H9 (cell line): ENCODE results near the gene PLXNA4. TPM values are rescaled to one million over a fixed set of nuclear protein-coding genes. Genes with fewer than 3 reads are reported as not detected.

Source experiments
- DNase-seq: peaks from one replicate; pipeline ENCODE4 v3.0.0-alpha.2; 2017
- H2AFZ ChIP-seq: one replicate; pipeline ENCODE4 v1.6.1; 2013; ENCODE audit warnings: mild to moderate bottlenecking, low read length, control low read depth, moderate library complexity
- H2AK5ac ChIP-seq: 2 replicates; pipeline ENCODE4 v1.6.1; 2013; ENCODE audit warnings: low read length, control low read depth, mixed read lengths; ENCODE audit not compliant: insufficient read length
- H2BK120ac ChIP-seq: one replicate; pipeline ENCODE4 v1.6.1; 2013; ENCODE audit warnings: low read depth, mild to moderate bottlenecking, low read length, control low read depth, inconsistent platforms; ENCODE audit not compliant: poor library complexity, severe bottlenecking
- H2BK12ac ChIP-seq: 2 replicates; pipeline ENCODE4 v1.6.1; 2013; ENCODE audit warnings: low read length, control low read depth, mixed read lengths, low read depth; ENCODE audit not compliant: insufficient read length
- H2BK15ac ChIP-seq: 2 replicates; pipeline ENCODE4 v1.6.1; 2013; ENCODE audit warnings: low read depth, low read length, control low read depth
- H2BK20ac ChIP-seq: one replicate; pipeline ENCODE4 v1.6.1; 2013; ENCODE audit warnings: low read depth, mild to moderate bottlenecking, low read length, control low read depth, inconsistent platforms; ENCODE audit not compliant: poor library complexity, severe bottlenecking
- H2BK5ac ChIP-seq: 2 replicates; pipeline ENCODE4 v1.6.1; 2013; ENCODE audit warnings: low read length, control low read depth, mixed read lengths; ENCODE audit not compliant: insufficient read length
- H3K14ac ChIP-seq: 2 replicates; pipeline ENCODE4 v1.6.1; 2013; ENCODE audit warnings: low read length, control low read depth; ENCODE audit not compliant: insufficient read depth
- H3K18ac ChIP-seq: 2 replicates; pipeline ENCODE4 v1.6.1; 2013; ENCODE audit warnings: low read depth, mild to moderate bottlenecking, mixed read lengths, low read length, control low read depth; ENCODE audit not compliant: insufficient read length
- H3K23ac ChIP-seq: 2 replicates; pipeline ENCODE4 v1.6.1; 2013; ENCODE audit warnings: low read length, control low read depth, mixed read lengths, low read depth; ENCODE audit not compliant: insufficient read length
- H3K23me2 ChIP-seq: 2 replicates; pipeline ENCODE4 v1.6.1; 2013; ENCODE audit warnings: low read depth, mild to moderate bottlenecking, mixed read lengths, low read length, control low read depth; ENCODE audit not compliant: insufficient read length, poor library complexity, severe bottlenecking
- H3K27ac ChIP-seq: 2 replicates; pipeline ENCODE4 v1.5.1; 2013; ENCODE audit warnings: low read length, control low read depth, mixed read lengths, low read depth; ENCODE audit not compliant: insufficient read length
- H3K27me3 ChIP-seq: 2 replicates; pipeline ENCODE4 v1.6.1; 2013; ENCODE audit warnings: low read length, control low read depth, inconsistent platforms; ENCODE audit not compliant: insufficient read depth
- H3K4ac ChIP-seq: 2 replicates; pipeline ENCODE4 v1.6.1; 2013; ENCODE audit warnings: low read depth, mild to moderate bottlenecking, control low read depth, inconsistent platforms, low read length, moderate library complexity
- H3K4me1 ChIP-seq: 2 replicates; pipeline ENCODE4 v1.6.1; 2013; ENCODE audit warnings: low read length, control low read depth, inconsistent platforms; ENCODE audit not compliant: insufficient read depth
- H3K4me2 ChIP-seq: 2 replicates; pipeline ENCODE4 v1.6.1; 2013; ENCODE audit warnings: low read length, control low read depth, mixed read lengths; ENCODE audit not compliant: insufficient read length, insufficient read depth
- H3K56ac ChIP-seq: 2 replicates; pipeline ENCODE4 v1.6.1; 2013; ENCODE audit warnings: low read depth, mild to moderate bottlenecking, mixed read lengths, low read length, control low read depth; ENCODE audit not compliant: insufficient read length
- H3K79me1 ChIP-seq: 2 replicates; pipeline ENCODE4 v1.6.1; 2013; ENCODE audit warnings: low read depth, mild to moderate bottlenecking, moderate library complexity, low read length, control low read depth, inconsistent platforms; ENCODE audit not compliant: insufficient read depth, poor library complexity, severe bottlenecking
- H3K79me2 ChIP-seq: 2 replicates; pipeline ENCODE4 v1.6.1; 2013; ENCODE audit warnings: low read length, control low read depth, inconsistent platforms; ENCODE audit not compliant: insufficient read depth
- H3K9ac ChIP-seq: 2 replicates; pipeline ENCODE4 v1.6.1; 2013; ENCODE audit warnings: low read length, control low read depth, mixed read lengths; ENCODE audit not compliant: insufficient read length; ENCODE audit errors: extremely low read depth
- H3K9me3 ChIP-seq: one replicate; pipeline ENCODE4 v1.6.1; 2013; ENCODE audit warnings: low read depth, low read length, inconsistent platforms; ENCODE audit not compliant: control insufficient read depth
- H3T11ph ChIP-seq: one replicate; pipeline ENCODE4 v1.6.1; 2013; ENCODE audit warnings: mild to moderate bottlenecking, low read length, control low read depth, inconsistent platforms
- H4K20me1 ChIP-seq: one replicate; pipeline ENCODE4 v1.6.1; 2013; ENCODE audit not compliant: control insufficient read depth, insufficient read length, insufficient read depth
- H4K5ac ChIP-seq: 2 replicates; pipeline ENCODE4 v1.6.1; 2013; ENCODE audit warnings: low read depth, mild to moderate bottlenecking, mixed read lengths, low read length, control low read depth; ENCODE audit not compliant: insufficient read length
- H4K8ac ChIP-seq: replicated peaks from 2 replicates; pipeline ENCODE4 v1.6.1; 2013; ENCODE audit warnings: low read length, control low read depth, mixed read lengths, low read depth; ENCODE audit not compliant: insufficient read length
- H4K91ac ChIP-seq: 2 replicates; pipeline ENCODE4 v1.6.1; 2013; ENCODE audit warnings: low read depth, mild to moderate bottlenecking, moderate library complexity, mixed read lengths, low read length, control low read depth; ENCODE audit not compliant: insufficient read length
- H3K27ac Mint-ChIP-seq, 3 experiments: 2 replicates in 2 of 3; 3 replicates in 1 of 3; pipeline ENCODE4 v1.8.0; 2020 to 2021; ENCODE audit warnings: mixed read lengths in 3 of 3, mild to moderate bottlenecking in 1 of 3, moderate library complexity in 1 of 3
- H3K27me3 Mint-ChIP-seq: 2 replicates; pipeline ENCODE4 v1.8.0; 2021; ENCODE audit warnings: low read depth, mild to moderate bottlenecking, moderate library complexity, mixed read lengths
- H3K36me3 Mint-ChIP-seq, 3 experiments: 2 replicates in 2 of 3; 3 replicates in 1 of 3; pipeline ENCODE4 v1.8.0; 2020 to 2021; ENCODE audit warnings: low read depth in 3 of 3, mixed read lengths in 3 of 3; ENCODE audit not compliant: insufficient read depth in 1 of 3
- H3K4me1 Mint-ChIP-seq, 2 experiments: 2 replicates each; pipeline ENCODE4 v1.8.0; 2020; ENCODE audit warnings: mixed read lengths in 2 of 2
- H3K4me3 Mint-ChIP-seq, 2 experiments: 2 replicates in 1 of 2; 3 replicates in 1 of 2; pipeline ENCODE4 v1.8.0; 2020 to 2021; ENCODE audit warnings: mild to moderate bottlenecking in 2 of 2, mixed read lengths in 2 of 2, moderate library complexity in 1 of 2
- H3K9me3 Mint-ChIP-seq, 2 experiments: 2 replicates in 1 of 2; 3 replicates in 1 of 2; pipeline ENCODE4 v1.8.0; 2020; ENCODE audit warnings: mild to moderate bottlenecking in 2 of 2, mixed read lengths in 2 of 2, moderate library complexity in 1 of 2
- CTCF ChIP-seq: fragments of 200-600 bp; sonication (generic); conservative IDR thresholded peaks from 3 replicates; pipeline ENCODE4 v1.8.0; 2021; ENCODE audit warnings: antibody characterized with exemption, mild to moderate bottlenecking
- WGBS: extraction: QIAGEN DNeasy Blood & Tissue Kit; methylation state at CpG from one replicate; pipeline ENCODE4 v1.1.7; 2013; ENCODE audit warnings: missing lambda C conversion rate, low lambda C conversion rate, mixed read lengths; ENCODE audit not compliant: insufficient read length; ENCODE audit errors: extremely low coverage; 5-methylcytosine and 5-hydroxymethylcytosine counted together
- total RNA-seq: library from RNA; stranded (reverse); gene quantifications from 2 replicates; pipeline ENCODE4 v1.2.1, GENCODE V29; 2021

The PLXNA4 gene
- total RNA-seq, 1 experiment from 2014 or later, result 0.35 TPM

GRCh38 chr7:132364226-132364625, 212.0 kb downstream of the PLXNA4 start:
- DNase-seq, result no peak
- H4K5ac ChIP-seq, result no peak overlapping the region

More at GRCh38 chr7:132364226-132364625, 212.0 kb downstream of the PLXNA4 start:
- Histone ChIP-seq H3K4me2 (no peak overlapping the region), H4K8ac (no peak overlapping the region), H3K23ac (no peak overlapping the region), H3K79me2 (no peaks in the 10 kb centered on the region), H4K20me1 (no peaks in the 10 kb centered on the region), H2AK5ac (no peak overlapping the region), H3T11ph (no peak overlapping the region), H4K91ac (no peak overlapping the region), H3K27me3 (no peaks in the 10 kb centered on the region), H3K4ac (no peak overlapping the region), H3K27ac (no peak overlapping the region), H3K56ac (no peak overlapping the region), H3K18ac (no peak overlapping the region), H3K4me1 (no peaks in the 10 kb centered on the region), H3K9ac (no peak overlapping the region), H2BK120ac (no peak overlapping the region), H2BK12ac (no peak overlapping the region), H3K14ac (no peak overlapping the region), H2BK15ac (no peak overlapping the region), H3K79me1 (no peaks in the 10 kb centered on the region), H2BK20ac (no peak overlapping the region), H3K9me3 (no peaks in the 10 kb centered on the region), H2AFZ (no peak overlapping the region), H2BK5ac (no peak overlapping the region), H3K23me2 (no peaks in the 10 kb centered on the region)
- Mint-ChIP-seq H3K27me3 (peaks cover 38% of the 10 kb centered on the region), H3K4me1 (peaks cover 2 to 3% of the 10 kb centered on the region in 2 experiments), H3K9me3 (no peaks in the 10 kb centered on the region), H3K36me3 (no peaks in the 10 kb centered on the region; a peak in 2 of 7 replicates), H3K4me3 (no peak overlapping the region), H3K27ac (no peak overlapping the region)
- TF ChIP-seq CTCF, result no peak
- WGBS, result no CpG with 5 or more reads among the region's 5 CpGs
